GM21528 (cell line): ENCODE measurements around the gene SUMF2.
"Not testable (repeated sequence)": the region's sequence is repeated elsewhere in the genome, so short reads cannot be mapped to it uniquely, and the experiment has no call there.

Experiments used
- ATAC-seq: cut with Tn5 transposase; IDR thresholded peaks from one replicate; pipeline ENCODE4 v1.9.1; 2021; ENCODE audit warnings: mild to moderate bottlenecking, moderate library complexity; ENCODE audit not compliant: unreplicated experiment, low FRiP score

Gene SUMF2

DNA sequence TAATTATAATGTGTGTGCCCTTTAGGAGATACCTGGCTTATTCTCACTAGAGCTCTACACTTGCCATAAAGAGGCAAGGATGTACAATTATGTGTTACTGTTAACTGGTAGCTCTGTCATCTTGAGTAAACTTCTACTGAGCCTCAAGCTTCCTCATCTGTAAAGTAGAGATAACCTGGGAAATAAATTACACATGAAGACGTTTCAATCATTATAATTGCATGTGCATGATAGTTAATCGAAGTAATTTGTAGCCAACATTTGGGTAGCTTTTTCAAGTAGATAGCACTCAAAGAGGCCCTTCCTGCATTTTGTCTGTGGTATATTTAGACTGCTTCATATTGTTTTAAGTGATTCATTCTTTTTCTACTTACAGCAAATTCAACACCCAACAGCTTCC is 10.1 kb upstream of the SUMF2 start:
- ATAC-seq = no peak

GRCh38 chr7:56062382-56062781 is 1.7 kb upstream of the SUMF2 start:
- no peak for ATAC-seq

DNA sequence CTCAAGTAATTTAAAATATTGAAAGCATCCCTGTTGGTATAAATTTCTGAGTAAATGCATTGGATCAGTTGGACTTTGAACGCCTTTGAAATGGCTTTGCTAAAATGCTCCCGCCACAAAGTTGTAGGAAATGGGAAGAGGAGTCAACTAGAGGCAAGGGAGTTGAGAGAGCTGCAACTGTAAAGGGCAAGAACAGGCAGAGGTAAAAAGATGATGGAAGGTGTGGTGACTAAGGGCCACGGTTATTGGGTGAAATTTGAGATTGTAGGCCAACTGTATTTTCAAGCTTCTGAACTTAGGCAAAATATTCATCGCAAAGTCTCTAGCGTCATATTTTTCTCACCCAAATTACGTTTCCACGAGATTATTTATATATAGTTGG is 595 bp upstream of the SUMF2 start:
- ATAC-seq = no peak

DNA sequence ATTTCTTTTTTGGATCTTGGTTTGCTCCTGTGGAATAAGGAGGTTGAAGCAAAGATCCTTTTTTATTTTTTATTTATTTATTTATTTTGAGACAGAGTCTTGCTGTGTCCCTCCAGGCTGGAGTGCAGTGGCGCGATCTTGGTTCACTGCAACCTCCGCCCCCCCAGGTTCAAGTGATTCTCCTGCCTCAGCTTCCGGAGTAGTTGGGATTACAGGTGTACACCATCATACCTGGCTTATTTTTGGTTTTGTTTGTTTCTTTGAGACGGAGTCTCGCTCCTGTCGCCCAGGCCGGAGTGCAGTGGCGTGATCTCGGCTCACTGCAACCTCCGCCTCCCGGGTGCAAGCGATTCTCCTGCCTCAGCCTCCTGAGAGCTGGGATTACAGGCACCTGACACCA is 2.3 kb downstream of the SUMF2 start:
- not testable (repeated sequence) for ATAC-seq

DNA sequence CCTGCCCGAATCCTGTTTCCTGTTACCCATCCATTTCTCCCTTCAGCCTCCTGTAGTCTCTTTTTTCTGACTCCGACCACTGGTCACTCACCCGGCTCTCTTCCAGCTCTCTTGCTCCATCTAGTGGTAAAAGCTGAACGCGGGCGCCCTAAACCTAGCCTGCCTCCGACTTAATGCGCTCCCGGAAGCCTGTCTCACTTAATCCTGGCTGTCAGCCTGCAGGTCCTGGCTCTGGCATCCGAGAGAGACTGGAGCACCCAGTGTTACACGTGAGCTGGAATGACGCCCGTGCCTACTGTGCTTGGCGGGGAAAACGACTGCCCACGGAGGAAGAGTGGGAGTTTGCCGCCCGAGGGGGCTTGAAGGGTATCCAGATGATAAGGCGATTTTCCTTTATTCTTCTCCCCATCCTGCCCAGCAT is 10.3 kb downstream of the SUMF2 start:
- ATAC-seq = peak; percentile 81

- no peak for ATAC-seq
These were observed 13.6 kb downstream of the SUMF2 start for GRCh38 chr7:56077681-56078080.

DNA sequence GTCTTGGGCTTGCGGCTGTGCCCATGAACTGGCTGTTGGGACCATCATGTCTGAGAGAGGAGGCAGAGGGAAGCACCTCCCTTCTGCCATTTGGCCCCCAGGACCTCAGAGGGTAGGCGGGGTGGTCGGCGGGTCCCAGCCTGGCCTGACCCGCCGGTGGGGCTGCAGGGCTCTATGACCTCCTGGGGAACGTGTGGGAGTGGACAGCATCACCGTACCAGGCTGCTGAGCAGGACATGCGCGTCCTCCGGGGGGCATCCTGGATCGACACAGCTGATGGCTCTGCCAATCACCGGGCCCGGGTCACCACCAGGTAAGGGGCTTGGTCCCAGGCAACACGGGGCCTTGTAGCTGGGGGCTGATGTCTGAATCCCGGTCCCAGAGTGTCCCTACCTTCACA is 14.1 kb downstream of the SUMF2 start:
- ATAC-seq = no peak

GRCh38 chr7:56079450-56080185 is 15.5 kb downstream of the SUMF2 start:
- ATAC-seq = no peak

GRCh38 chr7:56080726-56081435 is 16.8 kb downstream of the SUMF2 start:
- ATAC-seq = not testable (repeated sequence)

GRCh38 chr7:56081626-56082340 is 17.7 kb downstream of the SUMF2 start:
- no peak for ATAC-seq

- ATAC-seq = no peak
These were observed 19.2 kb downstream of the SUMF2 start for GRCh38 chr7:56083150-56083785.

GRCh38 chr7:56086761-56087160 is 22.7 kb downstream of the SUMF2 start:
- no peak for ATAC-seq

- no peak for ATAC-seq
These were observed 23.4 kb downstream of the SUMF2 start for GRCh38 chr7:56087445-56087844.

DNA sequence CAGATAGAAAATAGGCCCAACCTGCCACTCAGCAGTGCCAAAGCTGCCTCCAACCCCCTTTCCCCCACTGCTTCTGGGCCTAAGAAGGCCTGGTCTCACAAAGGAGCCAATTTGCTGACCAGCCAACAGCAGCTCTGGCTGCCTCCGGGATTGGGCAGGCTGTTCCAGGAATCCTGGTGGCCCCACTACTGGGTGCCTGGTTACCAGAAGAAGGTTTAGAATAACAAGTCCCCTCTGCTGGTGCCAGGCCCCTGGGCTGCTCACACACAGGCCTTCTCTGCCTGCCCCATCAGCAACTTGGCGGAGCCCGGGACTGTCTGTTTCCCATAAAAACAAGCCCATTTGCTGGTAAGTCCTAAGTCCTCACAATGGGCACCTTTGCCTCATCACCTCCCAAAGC is 27.5 kb downstream of the SUMF2 start:
- ATAC-seq = no peak

DNA sequence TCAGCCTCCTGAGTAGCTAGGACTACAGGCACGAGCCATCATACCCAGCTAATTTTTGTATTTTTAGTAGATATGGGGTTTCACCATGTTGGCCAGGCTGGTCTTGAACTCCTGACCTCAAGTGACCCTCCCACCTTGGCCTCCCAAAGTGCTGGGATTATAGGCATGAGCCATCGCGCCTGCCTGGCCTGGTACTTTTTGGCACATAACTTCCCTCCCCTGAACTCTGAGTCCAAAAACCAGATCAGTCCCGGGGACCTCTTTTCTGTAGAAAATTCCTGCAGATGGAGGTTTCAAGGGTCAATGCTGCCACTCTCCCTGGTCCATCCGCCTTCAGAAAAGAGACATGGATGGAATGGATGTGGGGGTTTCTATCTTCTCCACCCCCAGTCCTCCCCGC is 28.3 kb downstream of the SUMF2 start:
- ATAC-seq = not testable (repeated sequence)

DNA sequence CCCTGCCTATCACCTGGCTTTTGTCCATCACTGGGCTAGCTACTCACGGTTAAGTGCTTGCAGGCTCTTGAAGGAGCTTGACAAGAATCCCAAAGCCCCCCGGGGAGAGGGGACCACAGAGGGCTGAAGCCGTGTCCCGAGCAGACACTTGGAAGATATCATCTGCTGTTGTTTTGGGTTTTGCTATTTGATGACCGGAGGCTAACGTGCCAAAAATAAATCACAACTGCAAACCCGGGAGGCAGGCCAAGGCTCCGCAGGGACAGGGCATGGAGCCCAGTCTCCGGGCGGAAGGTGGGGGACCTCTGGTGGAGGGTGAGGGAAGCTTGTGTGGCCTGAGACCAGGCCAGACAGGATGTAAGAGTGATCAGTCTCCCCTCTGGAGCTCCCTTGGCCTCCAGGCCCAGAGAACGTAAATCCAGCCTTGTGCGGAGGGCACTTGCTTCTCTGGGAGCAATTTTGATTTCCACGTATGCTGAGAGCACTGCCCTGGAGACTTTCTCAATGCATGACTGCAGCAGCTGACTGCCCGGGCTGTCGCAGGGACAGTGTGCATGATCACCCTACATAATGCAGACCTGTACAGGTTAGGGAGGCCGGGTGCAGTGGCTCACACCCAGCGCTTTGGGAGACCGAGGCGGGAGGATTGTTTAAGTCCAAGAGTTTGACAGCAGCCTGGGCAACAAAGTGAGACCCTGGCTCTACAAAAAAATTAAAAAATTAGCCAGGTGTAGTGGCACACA is 28.9 kb downstream of the SUMF2 start, which contains the start of gene PHKG1:
TSS of gene PHKG1 (minus strand) at position 164 of the 743 bp plus-strand sequence. CDS start 4,011 bp downstream, outside the sequence.
- no peak for ATAC-seq

DNA sequence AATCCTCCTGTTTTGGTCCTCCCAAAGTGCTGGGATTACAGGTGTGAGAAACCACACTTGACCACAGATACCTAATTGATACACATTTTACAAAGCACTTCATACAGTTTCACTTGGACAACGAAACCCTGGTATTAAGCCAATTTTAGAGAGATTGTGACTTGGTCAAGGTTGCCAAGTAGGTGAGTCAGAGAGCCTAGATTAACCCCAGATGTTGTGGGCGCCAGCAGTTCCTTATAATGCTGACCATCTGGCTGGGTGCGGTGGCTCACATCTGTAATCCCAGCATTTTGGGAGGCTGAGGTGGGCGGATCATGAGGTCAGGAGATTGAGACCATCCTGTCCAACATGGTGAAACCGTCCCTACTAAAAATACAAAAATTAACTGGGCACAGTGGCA is 33.6 kb downstream of the SUMF2 start:
- ATAC-seq = no peak

GRCh38 chr7:56098187-56099008 is 34.3 kb downstream of the SUMF2 start:
- not testable (repeated sequence) for ATAC-seq

DNA sequence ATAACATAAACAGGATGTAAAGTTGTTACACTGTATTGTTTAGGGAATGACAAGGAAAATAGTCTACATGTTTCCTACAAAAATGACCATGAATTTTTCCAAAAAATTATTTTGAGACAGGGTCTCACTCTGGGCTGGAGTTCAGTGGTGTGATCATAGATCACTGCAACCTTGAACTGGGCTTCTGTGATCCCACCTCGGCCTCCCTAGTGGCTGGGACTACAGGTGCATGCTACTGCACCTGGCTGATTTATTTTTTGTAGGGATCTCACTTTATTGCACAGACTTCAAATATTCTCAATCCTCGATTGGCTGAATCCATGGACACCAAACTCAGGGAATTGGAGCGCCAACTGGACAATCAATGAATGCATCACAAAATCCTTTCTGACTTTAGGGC is 35.6 kb downstream of the SUMF2 start:
- ATAC-seq = no peak
